SK-N-SH treated with all-trans-retinoic acid at 6 μM for 48 hours (cell line): ENCODE measurements around the gene BLOC1S4.

ENCODE experiments used
- ATAC-seq: fragments of 200-7000 bp; cut with Tn5 transposase; 3 replicates; pipeline ENCODE4 v1.9.1; 2020; ENCODE audit warnings: mild to moderate bottlenecking, moderate library complexity
- ARNTL ChIP-seq: fragments of 450-650 bp; formaldehyde crosslinking; IDR thresholded peaks from 2 replicates; pipeline ENCODE4 v1.5.0; 2020; ENCODE audit warnings: low read depth, mild to moderate bottlenecking, moderate library complexity, borderline replicate concordance
- BACH2 ChIP-seq: fragments of 250-450 bp; sonication (Bioruptor Pico); IDR thresholded peaks from 2 replicates; pipeline ENCODE4 v1.9.0; 2021; ENCODE audit warnings: mild to moderate bottlenecking, borderline replicate concordance
- CREB5 ChIP-seq: fragments of 250-450 bp; sonication (Bioruptor Pico); IDR thresholded peaks from 2 replicates; pipeline ENCODE4 v1.5.1; 2020; ENCODE audit warnings: low read depth, mild to moderate bottlenecking, moderate library complexity
- CSDC2 ChIP-seq: fragments of 250-450 bp; sonication (Bioruptor Pico); IDR thresholded peaks from 2 replicates; pipeline ENCODE4 v1.5.0; 2020; ENCODE audit warnings: mild to moderate bottlenecking, moderate library complexity
- ESRRG ChIP-seq: fragments of 250-450 bp; sonication (Bioruptor Pico); IDR thresholded peaks from 2 replicates; pipeline ENCODE4 v1.6.1; 2021; ENCODE audit warnings: mild to moderate bottlenecking
- GLIS3 ChIP-seq: fragments of 250-450 bp; sonication (Bioruptor Pico); IDR thresholded peaks from 2 replicates; pipeline ENCODE4 v1.5.0; 2020; ENCODE audit warnings: mild to moderate bottlenecking, moderate library complexity
- OSR1 ChIP-seq: fragments of 250-450 bp; sonication (Bioruptor Pico); IDR thresholded peaks from 2 replicates; pipeline ENCODE4 v1.8.0; 2022; ENCODE audit warnings: moderate library complexity, mild to moderate bottlenecking, inconsistent platforms
- POU6F1 ChIP-seq: fragments of 250-450 bp; sonication (Bioruptor Pico); IDR thresholded peaks from 2 replicates; pipeline ENCODE4 v1.8.0; 2021; ENCODE audit warnings: low read depth, mild to moderate bottlenecking, moderate library complexity, borderline replicate concordance
- PPARA ChIP-seq: fragments of 250-450 bp; sonication (Bioruptor Pico); IDR thresholded peaks from 2 replicates; pipeline ENCODE4 v1.5.0; 2020; ENCODE audit warnings: mild to moderate bottlenecking, borderline replicate concordance
- RARB ChIP-seq: fragments of 250-450 bp; sonication (Bioruptor Pico); IDR thresholded peaks from 2 replicates; pipeline ENCODE4 v1.8.0; 2021; ENCODE audit warnings: mild to moderate bottlenecking, moderate library complexity
- TCF4 ChIP-seq: fragments of 250-450 bp; sonication (Bioruptor Pico); IDR thresholded peaks from 2 replicates; pipeline ENCODE4 v1.8.0; 2021; ENCODE audit warnings: mild to moderate bottlenecking, moderate library complexity, borderline replicate concordance
- TOX ChIP-seq: fragments of 250-450 bp; sonication (Bioruptor Pico); IDR thresholded peaks from 2 replicates; pipeline ENCODE4 v1.8.0; 2021; ENCODE audit warnings: mild to moderate bottlenecking, moderate library complexity, borderline replicate concordance
- TSHZ2 ChIP-seq: fragments of 250-450 bp; sonication (Bioruptor Pico); IDR thresholded peaks from 2 replicates; pipeline ENCODE4 v1.5.0; 2020; ENCODE audit warnings: mild to moderate bottlenecking, moderate library complexity
- ZFP3 ChIP-seq: fragments of 250-450 bp; sonication (Bioruptor Pico); IDR thresholded peaks from 2 replicates; pipeline ENCODE4 v1.5.0; 2020; ENCODE audit warnings: mild to moderate bottlenecking, moderate library complexity
- ZFP30 ChIP-seq: fragments of 450-650 bp; formaldehyde crosslinking; IDR thresholded peaks from 2 replicates; pipeline ENCODE4 v1.5.0; 2022; ENCODE audit warnings: mild to moderate bottlenecking, moderate library complexity
- ZNF565 ChIP-seq: fragments of 450-650 bp; formaldehyde crosslinking; conservative IDR thresholded peaks from 2 replicates; pipeline ENCODE4 v1.5.0; 2020; ENCODE audit warnings: low read depth, mild to moderate bottlenecking, moderate library complexity
- ZNF70 ChIP-seq: fragments of 450-650 bp; formaldehyde crosslinking; IDR thresholded peaks from 2 replicates; pipeline ENCODE4 v1.5.0; 2020; ENCODE audit warnings: mild to moderate bottlenecking, moderate library complexity
- ZNF8 ChIP-seq: fragments of 450-650 bp; formaldehyde crosslinking; IDR thresholded peaks from 2 replicates; pipeline ENCODE4 v1.5.0; 2020; ENCODE audit warnings: mild to moderate bottlenecking, moderate library complexity
- TF ChIP-seq, protein P1 (sequence below): fragments of 250-450 bp; sonication (Bioruptor Pico); IDR thresholded peaks from 2 replicates; pipeline ENCODE4 v1.5.1; 2021; ENCODE audit warnings: mild to moderate bottlenecking, moderate library complexity
- TF ChIP-seq, protein P2 (sequence below): fragments of 250-450 bp; sonication (Bioruptor Pico); IDR thresholded peaks from 2 replicates; pipeline ENCODE4 v1.8.0; 2020; ENCODE audit warnings: mild to moderate bottlenecking, moderate library complexity, borderline replicate concordance

Gene BLOC1S4

DNA sequence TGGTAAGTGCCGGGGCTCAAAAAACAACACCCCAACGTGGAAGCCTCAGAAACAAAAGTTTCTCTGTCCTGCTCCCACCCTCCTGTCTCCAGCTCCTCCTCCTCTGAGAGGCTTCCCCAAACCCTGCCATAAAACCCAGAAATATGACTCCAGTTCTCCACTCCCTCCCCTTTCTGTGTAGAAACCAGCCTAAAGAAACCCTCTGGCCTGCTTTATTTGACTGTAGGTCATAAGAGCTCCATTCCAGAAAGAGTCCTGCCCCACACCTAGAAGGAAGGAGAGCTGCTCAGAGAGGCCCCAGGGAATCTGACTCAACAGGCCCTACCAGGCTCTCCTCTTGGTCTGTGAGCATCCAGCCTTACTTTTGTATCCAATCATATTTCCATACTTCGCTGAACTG is 23.2 kb upstream of the BLOC1S4 start:
- no peak for ATAC-seq
- TF ChIP-seq TCF4 (CRISPR knock-in tag) (no peak), POU6F1 (CRISPR knock-in tag) (no peak), OSR1 (CRISPR knock-in tag) (no peak), TSHZ2 (CRISPR knock-in tag) (no peak), ESRRG (no peak)
- TF ChIP-seq, protein P1, sequence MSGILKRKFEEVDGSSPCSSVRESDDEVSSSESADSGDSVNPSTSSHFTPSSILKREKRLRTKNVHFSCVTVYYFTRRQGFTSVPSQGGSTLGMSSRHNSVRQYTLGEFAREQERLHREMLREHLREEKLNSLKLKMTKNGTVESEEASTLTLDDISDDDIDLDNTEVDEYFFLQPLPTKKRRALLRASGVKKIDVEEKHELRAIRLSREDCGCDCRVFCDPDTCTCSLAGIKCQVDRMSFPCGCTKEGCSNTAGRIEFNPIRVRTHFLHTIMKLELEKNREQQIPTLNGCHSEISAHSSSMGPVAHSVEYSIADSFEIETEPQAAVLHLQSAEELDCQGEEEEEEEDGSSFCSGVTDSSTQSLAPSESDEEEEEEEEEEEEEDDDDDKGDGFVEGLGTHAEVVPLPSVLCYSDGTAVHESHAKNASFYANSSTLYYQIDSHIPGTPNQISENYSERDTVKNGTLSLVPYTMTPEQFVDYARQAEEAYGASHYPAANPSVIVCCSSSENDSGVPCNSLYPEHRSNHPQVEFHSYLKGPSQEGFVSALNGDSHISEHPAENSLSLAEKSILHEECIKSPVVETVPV, result no peak
- TF ChIP-seq, all 23 proteins: peak for 0

DNA sequence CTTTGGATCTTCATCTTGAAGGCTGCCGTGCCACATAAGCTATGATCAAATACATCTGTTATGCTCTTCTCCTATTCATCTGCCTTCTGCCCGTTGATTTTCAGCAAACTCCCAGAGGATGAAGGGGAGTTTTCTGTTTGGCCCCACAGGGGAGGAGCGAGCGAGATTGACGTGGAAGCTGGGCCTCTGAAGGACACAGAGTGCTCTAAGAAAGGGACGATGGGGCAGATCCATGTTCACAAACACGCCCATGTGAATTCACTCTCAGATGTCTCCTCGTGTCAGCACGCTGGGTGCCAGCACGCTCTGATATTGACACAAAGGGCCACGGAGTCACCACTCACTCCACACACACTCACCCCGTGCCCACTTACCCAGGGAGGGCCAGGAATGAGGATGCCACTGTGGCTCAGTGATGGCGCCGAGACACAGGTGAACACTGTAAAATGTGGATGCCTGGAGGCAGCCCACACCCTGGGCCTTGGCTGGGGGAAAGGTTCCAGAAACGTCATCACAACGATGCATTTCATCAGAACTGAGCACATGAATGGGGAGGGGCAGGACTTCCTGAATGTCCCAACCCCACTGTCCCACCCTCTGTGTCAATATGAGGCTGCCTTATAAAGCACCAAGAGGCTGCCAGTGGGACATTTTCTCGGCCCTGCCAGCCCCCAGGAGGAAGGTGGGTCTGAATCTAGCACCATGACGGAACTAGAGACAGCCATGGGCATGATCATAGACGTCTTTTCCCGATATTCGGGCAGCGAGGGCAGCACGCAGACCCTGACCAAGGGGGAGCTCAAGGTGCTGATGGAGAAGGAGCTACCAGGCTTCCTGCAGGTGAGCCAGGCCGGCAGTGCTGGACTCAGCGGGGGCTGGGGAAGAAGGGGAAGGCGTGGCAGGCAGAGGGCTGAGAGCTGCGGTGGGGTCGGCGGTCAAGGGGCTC is 22.5 kb upstream of the BLOC1S4 start, which contains the start of gene S100P:
Gene S100P (plus strand): TSS at position 648 of the 946 bp plus-strand sequence. CDS start 55 bp downstream, at position 703.
- ATAC-seq, result no peak
- TF ChIP-seq ZNF70 (CRISPR knock-in tag) (no peak), ESRRG (no peak), GLIS3 (CRISPR knock-in tag) (no peak), ZFP3 (CRISPR knock-in tag) (no peak), CSDC2 (CRISPR knock-in tag) (no peak), ARNTL (CRISPR knock-in tag) (no peak), ZFP30 (no peak), TSHZ2 (CRISPR knock-in tag) (no peak), TCF4 (CRISPR knock-in tag) (no peak), RARB (CRISPR knock-in tag) (no peak), CREB5 (CRISPR knock-in tag) (no peak), TOX (CRISPR knock-in tag) (no peak), ZNF565 (CRISPR knock-in tag) (no peak), PPARA (CRISPR knock-in tag) (no peak), ZNF8 (CRISPR knock-in tag) (no peak), BACH2 (no peak)
- TF ChIP-seq, protein P2, sequence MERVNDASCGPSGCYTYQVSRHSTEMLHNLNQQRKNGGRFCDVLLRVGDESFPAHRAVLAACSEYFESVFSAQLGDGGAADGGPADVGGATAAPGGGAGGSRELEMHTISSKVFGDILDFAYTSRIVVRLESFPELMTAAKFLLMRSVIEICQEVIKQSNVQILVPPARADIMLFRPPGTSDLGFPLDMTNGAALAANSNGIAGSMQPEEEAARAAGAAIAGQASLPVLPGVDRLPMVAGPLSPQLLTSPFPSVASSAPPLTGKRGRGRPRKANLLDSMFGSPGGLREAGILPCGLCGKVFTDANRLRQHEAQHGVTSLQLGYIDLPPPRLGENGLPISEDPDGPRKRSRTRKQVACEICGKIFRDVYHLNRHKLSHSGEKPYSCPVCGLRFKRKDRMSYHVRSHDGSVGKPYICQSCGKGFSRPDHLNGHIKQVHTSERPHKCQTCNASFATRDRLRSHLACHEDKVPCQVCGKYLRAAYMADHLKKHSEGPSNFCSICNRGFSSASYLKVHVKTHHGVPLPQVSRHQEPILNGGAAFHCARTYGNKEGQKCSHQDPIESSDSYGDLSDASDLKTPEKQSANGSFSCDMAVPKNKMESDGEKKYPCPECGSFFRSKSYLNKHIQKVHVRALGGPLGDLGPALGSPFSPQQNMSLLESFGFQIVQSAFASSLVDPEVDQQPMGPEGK (CRISPR knock-in tag), result no peak
